H9 (cell line): ENCODE measurements around the gene UPK1A. TPM values are rescaled to one million over a fixed set of nuclear protein-coding genes. Genes with fewer than 3 reads are reported as not detected.

Experiments used
- DNase-seq: peaks from one replicate; pipeline ENCODE4 v3.0.0-alpha.2; 2017
- H2AFZ ChIP-seq: one replicate; pipeline ENCODE4 v1.6.1; 2013; ENCODE audit warnings: mild to moderate bottlenecking, low read length, control low read depth, moderate library complexity
- H2AK5ac ChIP-seq: 2 replicates; pipeline ENCODE4 v1.6.1; 2013; ENCODE audit warnings: low read length, control low read depth, mixed read lengths; ENCODE audit not compliant: insufficient read length
- H2BK120ac ChIP-seq: one replicate; pipeline ENCODE4 v1.6.1; 2013; ENCODE audit warnings: low read depth, mild to moderate bottlenecking, low read length, control low read depth, inconsistent platforms; ENCODE audit not compliant: poor library complexity, severe bottlenecking
- H2BK12ac ChIP-seq: 2 replicates; pipeline ENCODE4 v1.6.1; 2013; ENCODE audit warnings: low read length, control low read depth, mixed read lengths, low read depth; ENCODE audit not compliant: insufficient read length
- H2BK15ac ChIP-seq: 2 replicates; pipeline ENCODE4 v1.6.1; 2013; ENCODE audit warnings: low read depth, low read length, control low read depth
- H2BK20ac ChIP-seq: one replicate; pipeline ENCODE4 v1.6.1; 2013; ENCODE audit warnings: low read depth, mild to moderate bottlenecking, low read length, control low read depth, inconsistent platforms; ENCODE audit not compliant: poor library complexity, severe bottlenecking
- H2BK5ac ChIP-seq: 2 replicates; pipeline ENCODE4 v1.6.1; 2013; ENCODE audit warnings: low read length, control low read depth, mixed read lengths; ENCODE audit not compliant: insufficient read length
- H3K14ac ChIP-seq: 2 replicates; pipeline ENCODE4 v1.6.1; 2013; ENCODE audit warnings: low read length, control low read depth; ENCODE audit not compliant: insufficient read depth
- H3K18ac ChIP-seq: 2 replicates; pipeline ENCODE4 v1.6.1; 2013; ENCODE audit warnings: low read depth, mild to moderate bottlenecking, mixed read lengths, low read length, control low read depth; ENCODE audit not compliant: insufficient read length
- H3K23ac ChIP-seq: 2 replicates; pipeline ENCODE4 v1.6.1; 2013; ENCODE audit warnings: low read length, control low read depth, mixed read lengths, low read depth; ENCODE audit not compliant: insufficient read length
- H3K23me2 ChIP-seq: 2 replicates; pipeline ENCODE4 v1.6.1; 2013; ENCODE audit warnings: low read depth, mild to moderate bottlenecking, mixed read lengths, low read length, control low read depth; ENCODE audit not compliant: insufficient read length, poor library complexity, severe bottlenecking
- H3K27ac ChIP-seq: 2 replicates; pipeline ENCODE4 v1.5.1; 2013; ENCODE audit warnings: low read length, control low read depth, mixed read lengths, low read depth; ENCODE audit not compliant: insufficient read length
- H3K27me3 ChIP-seq: 2 replicates; pipeline ENCODE4 v1.6.1; 2013; ENCODE audit warnings: low read length, control low read depth, inconsistent platforms; ENCODE audit not compliant: insufficient read depth
- H3K4ac ChIP-seq: 2 replicates; pipeline ENCODE4 v1.6.1; 2013; ENCODE audit warnings: low read depth, mild to moderate bottlenecking, control low read depth, inconsistent platforms, low read length, moderate library complexity
- H3K4me1 ChIP-seq: 2 replicates; pipeline ENCODE4 v1.6.1; 2013; ENCODE audit warnings: low read length, control low read depth, inconsistent platforms; ENCODE audit not compliant: insufficient read depth
- H3K4me2 ChIP-seq: 2 replicates; pipeline ENCODE4 v1.6.1; 2013; ENCODE audit warnings: low read length, control low read depth, mixed read lengths; ENCODE audit not compliant: insufficient read length, insufficient read depth
- H3K56ac ChIP-seq: 2 replicates; pipeline ENCODE4 v1.6.1; 2013; ENCODE audit warnings: low read depth, mild to moderate bottlenecking, mixed read lengths, low read length, control low read depth; ENCODE audit not compliant: insufficient read length
- H3K79me1 ChIP-seq: 2 replicates; pipeline ENCODE4 v1.6.1; 2013; ENCODE audit warnings: low read depth, mild to moderate bottlenecking, moderate library complexity, low read length, control low read depth, inconsistent platforms; ENCODE audit not compliant: insufficient read depth, poor library complexity, severe bottlenecking
- H3K79me2 ChIP-seq: 2 replicates; pipeline ENCODE4 v1.6.1; 2013; ENCODE audit warnings: low read length, control low read depth, inconsistent platforms; ENCODE audit not compliant: insufficient read depth
- H3K9ac ChIP-seq: 2 replicates; pipeline ENCODE4 v1.6.1; 2013; ENCODE audit warnings: low read length, control low read depth, mixed read lengths; ENCODE audit not compliant: insufficient read length; ENCODE audit errors: extremely low read depth
- H3K9me3 ChIP-seq: one replicate; pipeline ENCODE4 v1.6.1; 2013; ENCODE audit warnings: low read depth, low read length, inconsistent platforms; ENCODE audit not compliant: control insufficient read depth
- H3T11ph ChIP-seq: one replicate; pipeline ENCODE4 v1.6.1; 2013; ENCODE audit warnings: mild to moderate bottlenecking, low read length, control low read depth, inconsistent platforms
- H4K20me1 ChIP-seq: one replicate; pipeline ENCODE4 v1.6.1; 2013; ENCODE audit not compliant: control insufficient read depth, insufficient read length, insufficient read depth
- H4K5ac ChIP-seq: 2 replicates; pipeline ENCODE4 v1.6.1; 2013; ENCODE audit warnings: low read depth, mild to moderate bottlenecking, mixed read lengths, low read length, control low read depth; ENCODE audit not compliant: insufficient read length
- H4K8ac ChIP-seq: replicated peaks from 2 replicates; pipeline ENCODE4 v1.6.1; 2013; ENCODE audit warnings: low read length, control low read depth, mixed read lengths, low read depth; ENCODE audit not compliant: insufficient read length
- H4K91ac ChIP-seq: 2 replicates; pipeline ENCODE4 v1.6.1; 2013; ENCODE audit warnings: low read depth, mild to moderate bottlenecking, moderate library complexity, mixed read lengths, low read length, control low read depth; ENCODE audit not compliant: insufficient read length
- H3K27ac Mint-ChIP-seq, 3 experiments: 2 replicates in 2 of 3; 3 replicates in 1 of 3; pipeline ENCODE4 v1.8.0; 2020 to 2021; ENCODE audit warnings: mixed read lengths in 3 of 3, mild to moderate bottlenecking in 1 of 3, moderate library complexity in 1 of 3
- H3K27me3 Mint-ChIP-seq: 2 replicates; pipeline ENCODE4 v1.8.0; 2021; ENCODE audit warnings: low read depth, mild to moderate bottlenecking, moderate library complexity, mixed read lengths
- H3K36me3 Mint-ChIP-seq, 3 experiments: 2 replicates in 2 of 3; 3 replicates in 1 of 3; pipeline ENCODE4 v1.8.0; 2020 to 2021; ENCODE audit warnings: low read depth in 3 of 3, mixed read lengths in 3 of 3; ENCODE audit not compliant: insufficient read depth in 1 of 3
- H3K4me1 Mint-ChIP-seq, 2 experiments: 2 replicates each; pipeline ENCODE4 v1.8.0; 2020; ENCODE audit warnings: mixed read lengths in 2 of 2
- H3K4me3 Mint-ChIP-seq, 2 experiments: 2 replicates in 1 of 2; 3 replicates in 1 of 2; pipeline ENCODE4 v1.8.0; 2020 to 2021; ENCODE audit warnings: mild to moderate bottlenecking in 2 of 2, mixed read lengths in 2 of 2, moderate library complexity in 1 of 2
- H3K9me3 Mint-ChIP-seq, 2 experiments: 2 replicates in 1 of 2; 3 replicates in 1 of 2; pipeline ENCODE4 v1.8.0; 2020; ENCODE audit warnings: mild to moderate bottlenecking in 2 of 2, mixed read lengths in 2 of 2, moderate library complexity in 1 of 2
- CTCF ChIP-seq: fragments of 200-600 bp; sonication (generic); conservative IDR thresholded peaks from 3 replicates; pipeline ENCODE4 v1.8.0; 2021; ENCODE audit warnings: antibody characterized with exemption, mild to moderate bottlenecking
- WGBS: extraction: QIAGEN DNeasy Blood & Tissue Kit; methylation state at CpG from one replicate; pipeline ENCODE4 v1.1.7; 2013; ENCODE audit warnings: missing lambda C conversion rate, low lambda C conversion rate, mixed read lengths; ENCODE audit not compliant: insufficient read length; ENCODE audit errors: extremely low coverage; 5-methylcytosine and 5-hydroxymethylcytosine counted together
- total RNA-seq: library from RNA; stranded (reverse); gene quantifications from 2 replicates; pipeline ENCODE4 v1.2.1, GENCODE V29; 2021

UPK1A gene
- total RNA-seq, 1 experiment from 2014 or later = 4.3 TPM

- H3K9ac ChIP-seq = no peak overlapping the region
- Mint-ChIP-seq H3K4me3 (no peak overlapping the region; a peak in 1 of 5 replicates), H3K27ac (peak overlapping the region in 1 of 3 experiments; percentile 7; a peak in 2 of 7 replicates), H3K36me3 (peaks cover 12 to 32% (median 25%) of the 10 kb centered on the region in 3 experiments), H3K27me3 (peaks cover 4% of the 10 kb centered on the region; the same call in 1 of the 2 replicates), H3K4me1 (peaks cover 26 to 32% of the 10 kb centered on the region in 2 experiments), H3K9me3 (no peaks in the 10 kb centered on the region; a peak in 1 of 5 replicates)
- no peaks in the 10 kb centered on the region for H3K79me2 ChIP-seq
- no peak overlapping the region for H3T11ph ChIP-seq
- no peak overlapping the region for H2BK5ac ChIP-seq
- no peak overlapping the region for H2AFZ ChIP-seq
- no peak overlapping the region for H3K56ac ChIP-seq
- no peak overlapping the region for H4K8ac ChIP-seq
- TF ChIP-seq CTCF = no peak
- DNase-seq = no peak
- H3K14ac ChIP-seq = no peak overlapping the region
- no CpG with 5 or more reads among the region's 8 CpGs for WGBS
- no peak overlapping the region for H3K18ac ChIP-seq
- H3K23me2 ChIP-seq = peaks cover 15% of the 10 kb centered on the region
- H3K4me2 ChIP-seq = no peak overlapping the region
- H2BK12ac ChIP-seq = no peak overlapping the region
- no peak overlapping the region for H3K4ac ChIP-seq
- no peak overlapping the region for H2BK15ac ChIP-seq
- peaks cover 6% of the 10 kb centered on the region; the same call in 1 of the 2 replicates for H3K4me1 ChIP-seq
- no peak overlapping the region for H3K27ac ChIP-seq
- no peaks in the 10 kb centered on the region for H4K20me1 ChIP-seq
- no peaks in the 10 kb centered on the region for H3K27me3 ChIP-seq
- no peak overlapping the region for H2BK20ac ChIP-seq
- H2AK5ac ChIP-seq = no peak overlapping the region
- no peaks in the 10 kb centered on the region for H3K9me3 ChIP-seq
- H3K79me1 ChIP-seq = no peaks in the 10 kb centered on the region
- no peak overlapping the region for H3K23ac ChIP-seq
- H2BK120ac ChIP-seq = no peak overlapping the region
- H4K5ac ChIP-seq = no peak overlapping the region
- H4K91ac ChIP-seq = no peak overlapping the region
Observed at GRCh38 chr19:35639863-35640262, 26.5 kb upstream of the UPK1A start.
